LNCaP clone FGC (cell line): Measurements from ENCODE around the gene BORCS6.
A peak's percentile ranks its signal among the peaks of the same experiment; 100 is the strongest.

Source experiments
- DNase-seq: peaks from one replicate; pipeline ENCODE4 v3.0.0-alpha.2; 2011; ENCODE audit warnings: low read depth
- H3K4me3 ChIP-seq: 2 replicates; pipeline ENCODE4 v1.5.1; 2011; ENCODE audit warnings: mild to moderate bottlenecking, low read depth, low read length, control low read depth
- CTCF ChIP-seq: IDR thresholded peaks from 2 replicates; pipeline ENCODE4 v1.5.1; 2012; ENCODE audit warnings: mild to moderate bottlenecking; ENCODE audit not compliant: control insufficient read depth, insufficient read depth; ENCODE audit errors: extremely low read depth

BORCS6 gene

DNA sequence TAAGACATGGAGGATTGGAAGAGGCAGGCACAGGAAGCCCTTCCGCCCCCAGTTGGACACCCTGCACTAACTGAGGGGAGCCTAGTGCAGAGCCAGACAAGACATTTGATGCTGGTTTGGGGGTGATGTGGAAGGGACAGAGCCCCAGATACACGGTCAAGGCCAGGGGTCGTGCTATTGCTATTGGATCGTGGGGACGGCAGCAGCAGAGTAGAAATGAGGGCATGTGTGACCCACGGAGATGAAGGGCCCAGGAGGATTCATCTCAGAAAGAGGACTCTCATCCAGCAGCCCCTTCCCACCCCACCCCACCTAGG lies 25.2 kb downstream of the BORCS6 start:
- H3K4me3 ChIP-seq, result no peak overlapping the region
- TF ChIP-seq CTCF, result no peak

GRCh38 chr17:8163978-8164814 lies 25.8 kb downstream of the BORCS6 start:
- no peak for TF ChIP-seq CTCF
- no peak for DNase-seq
- H3K4me3 ChIP-seq, result no peak overlapping the region

More for the DNA sequence above, 25.2 kb downstream of the BORCS6 start:
- DNase-seq, result no peak

DNA sequence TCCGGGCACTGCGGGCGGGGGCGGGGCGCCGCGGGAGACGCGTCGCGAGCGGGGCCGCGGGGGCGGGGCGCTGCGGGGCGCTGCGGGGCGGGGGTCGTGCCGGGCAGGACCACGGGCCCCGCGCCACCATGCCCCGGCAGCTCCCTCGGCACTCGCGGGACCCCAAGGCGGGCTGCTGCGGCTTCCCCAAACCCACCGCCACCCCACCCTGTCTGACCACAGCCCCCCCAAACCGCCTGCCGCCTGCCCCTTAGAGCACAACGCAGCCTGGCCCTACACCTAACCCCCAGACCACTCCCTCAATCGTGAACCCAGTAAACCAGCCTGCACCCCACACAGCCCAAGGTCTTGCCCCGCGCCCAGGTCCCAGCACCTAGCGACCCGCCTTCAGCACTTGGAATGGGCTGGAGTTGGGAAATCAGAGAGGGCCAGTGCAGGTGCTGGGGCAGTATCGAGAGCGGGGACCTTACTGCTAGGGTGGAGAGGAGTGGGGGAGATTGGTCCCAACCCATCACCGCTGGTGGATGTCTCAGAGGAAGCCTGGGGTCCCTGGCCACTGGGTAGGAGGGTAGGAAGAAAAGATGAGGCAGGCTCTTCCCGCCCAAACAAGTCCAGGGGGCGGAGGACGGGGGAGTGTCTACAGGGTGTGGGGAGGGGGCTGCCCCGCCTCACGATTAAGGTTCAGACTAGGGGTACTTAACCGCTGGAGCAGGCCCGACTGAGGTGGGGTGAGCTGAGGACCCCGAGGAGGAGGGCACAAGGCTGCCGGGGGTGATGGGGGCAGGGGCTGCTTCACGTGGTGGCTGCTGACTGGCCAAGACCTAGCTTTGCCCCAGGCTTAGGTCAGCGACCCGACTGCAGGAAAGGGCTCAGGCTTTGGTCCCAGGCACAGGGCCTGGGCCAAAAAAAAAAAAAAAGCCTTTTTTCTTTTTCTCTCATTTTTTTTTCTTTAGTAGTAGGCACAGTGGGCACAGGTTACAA lies 26.7 kb downstream of the BORCS6 start:
- DNase-seq, result no peak

GRCh38 chr17:8162233-8162996 lies 27.6 kb downstream of the BORCS6 start, which contains the start of gene VAMP2:
Gene VAMP2 (minus strand): TSS chr17:8162948. CDS start chr17:8162879, 69 bp downstream.
- no peak for DNase-seq
- TF ChIP-seq CTCF, result no peak
- H3K4me3 ChIP-seq, result peak within 1 kb of the TSS; percentile 96

More for the DNA sequence above, 26.7 kb downstream of the BORCS6 start:
- H3K4me3 ChIP-seq, result peak overlapping the region; percentile 96
- no peak for TF ChIP-seq CTCF

DNA sequence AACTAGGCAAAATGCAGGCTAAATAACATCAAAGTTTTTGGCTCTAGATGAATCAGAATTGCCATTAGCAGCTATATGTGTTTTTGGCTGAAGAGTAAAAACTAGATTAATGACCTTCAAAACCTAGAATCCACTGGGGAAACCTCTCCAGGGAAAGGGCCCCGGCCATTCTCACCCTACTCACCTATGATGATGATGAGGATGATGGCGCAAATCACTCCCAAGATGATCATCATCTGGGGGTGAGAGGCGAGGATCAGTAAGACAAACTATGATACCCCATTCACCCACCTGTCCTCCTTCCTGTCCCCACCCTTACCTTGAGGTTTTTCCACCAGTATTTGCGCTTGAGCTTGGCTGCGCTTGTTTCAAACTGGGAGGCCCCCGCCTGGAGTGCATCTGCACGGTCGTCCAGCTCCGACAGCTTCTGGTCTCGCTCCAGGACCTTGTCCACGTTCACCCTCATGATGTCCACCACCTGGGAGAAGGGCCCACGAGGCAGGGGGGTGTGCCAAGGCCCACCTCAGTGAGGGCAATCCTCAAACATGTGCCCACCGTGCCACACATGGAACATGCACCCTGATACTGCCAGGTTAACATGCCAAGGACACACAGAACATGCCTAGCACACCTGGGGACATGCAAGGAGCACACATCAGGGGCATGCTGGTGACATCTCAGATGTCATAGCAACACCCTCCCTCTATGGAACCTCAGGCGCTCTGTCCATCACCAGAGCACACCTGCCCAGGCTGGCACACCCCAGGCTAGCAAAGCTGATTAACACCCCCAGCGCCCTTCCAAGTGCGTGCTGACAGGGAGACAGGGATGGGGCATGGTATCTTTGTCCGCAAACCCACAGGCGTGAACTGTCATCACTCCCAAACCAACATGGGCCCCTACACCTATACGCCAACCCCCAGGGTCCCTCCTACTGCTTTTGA lies 28.4 kb downstream of the BORCS6 start:
- DNase-seq, result no peak
- no peak for TF ChIP-seq CTCF
- peak overlapping the region; percentile 96 for H3K4me3 ChIP-seq
